ENCODE results near the gene COX7A2L. TPM values are rescaled to one million over a fixed set of nuclear protein-coding genes. Genes with fewer than 3 reads are reported as not detected.

COX7A2L gene
- polyA plus RNA-seq, 1 of the 3 experiments (the other 2 are of a cell fraction) = 77.6 TPM

DNA sequence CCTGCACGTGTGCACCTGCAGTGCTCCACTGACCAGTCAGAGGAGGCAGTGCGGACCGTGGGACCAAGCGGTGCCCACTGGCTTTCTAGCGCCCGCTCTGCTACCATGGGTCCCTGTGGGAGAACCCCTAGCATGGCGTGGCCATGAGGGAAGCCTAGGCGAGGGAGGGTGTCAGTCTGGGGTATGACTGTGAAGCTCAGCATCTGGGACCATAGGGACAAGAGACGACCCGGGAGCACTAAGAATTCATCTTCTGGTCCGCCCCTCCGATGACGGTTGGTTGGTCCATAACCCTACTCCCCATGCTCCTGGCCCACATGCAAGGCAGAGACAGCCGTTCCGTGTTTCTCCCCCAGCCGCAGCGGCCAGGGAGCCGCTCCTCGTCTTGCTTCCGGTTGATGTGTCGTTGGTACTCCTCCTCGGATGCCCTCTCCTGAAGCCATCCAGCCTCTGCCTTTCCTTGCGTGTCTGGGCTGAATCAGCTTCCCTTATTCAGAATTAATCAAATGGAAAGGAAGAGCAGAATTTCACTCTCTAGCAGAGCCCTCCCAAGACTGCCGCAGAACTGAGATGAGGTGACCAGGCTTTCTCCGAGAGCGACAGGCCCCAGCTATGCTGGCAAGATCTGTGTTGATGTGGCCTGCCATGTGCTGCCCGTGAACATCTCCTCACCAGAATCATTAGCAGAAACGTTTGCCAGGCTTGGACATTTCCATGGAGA is 23.0 kb downstream of the COX7A2L start:
- CTCF ChIA-PET = interaction anchor here (0.6 to 4.5 kb wide), 6 partner anchors 8 to 468 kb away, joined by 3 to 28 read pairs (median 3); no protein-coding TSS in a partner anchor
- Histone ChIP-seq H3K9me2 (no peaks in the 10 kb centered on the region), H3K4me3 (ENCODE audit: low read depth in 2 of 2, low read length in 1 of 2) (no peak overlapping the region), H2AFZ (ENCODE audit: low read depth) (no peak overlapping the region), H3K9me3 (no peaks in the 10 kb centered on the region), H3K4me2 (no peak overlapping the region), H3K36me3 (replicated peaks in 1 of 2; ENCODE audit: control insufficient read depth in 1 of 2, insufficient read depth in 2 of 2, low read length in 1 of 2) (peaks cover 36 to 40% of the 10 kb centered on the region in 2 experiments), H3F3A (replicated peaks; ENCODE audit: insufficient read depth) (no peaks in the 10 kb centered on the region), H3K79me2 (ENCODE audit: insufficient read depth) (peaks cover 41% of the 10 kb centered on the region), H3K27me3 (ENCODE audit: insufficient read depth) (no peaks in the 10 kb centered on the region), H3K4me1 (ENCODE audit: control insufficient read depth in 1 of 2, insufficient read depth in 2 of 2, low read depth in 1 of 2, low read length in 1 of 2) (peaks cover 16 to 17% of the 10 kb centered on the region in 2 experiments; a peak in 3 of 4 replicates), H3K9ac (no peak overlapping the region), H4K20me1 (ENCODE audit: insufficient read depth) (no peaks in the 10 kb centered on the region), H3K27ac (ENCODE audit: low read depth in 2 of 2, low read length in 1 of 2) (no peak overlapping the region; a peak in 1 of 4 replicates)
- TF ChIP-seq ZBTB33 (IDR thresholded peaks at IDR 0.05; ENCODE audit: borderline replicate concordance, low read depth) (no peak), ELF1 (IDR thresholded peaks at IDR 0.05) (no peak), TEAD4 (IDR thresholded peaks at IDR 0.05; ENCODE audit: borderline replicate concordance, insufficient read depth) (no peak), TAF1 (IDR thresholded peaks at IDR 0.05; ENCODE audit: borderline replicate concordance, low read depth, low read length) (no peak), FOXJ3 (CRISPR knock-in tag; IDR thresholded peaks at IDR 0.05) (no peak)
- WGBS (ENCODE audit: low lambda C conversion rate) = 97% methylated on average over 28 of the region's 28 CpGs
- POLR2A ChIA-PET = no interaction called here
- DNase-seq = no peak

DNA sequence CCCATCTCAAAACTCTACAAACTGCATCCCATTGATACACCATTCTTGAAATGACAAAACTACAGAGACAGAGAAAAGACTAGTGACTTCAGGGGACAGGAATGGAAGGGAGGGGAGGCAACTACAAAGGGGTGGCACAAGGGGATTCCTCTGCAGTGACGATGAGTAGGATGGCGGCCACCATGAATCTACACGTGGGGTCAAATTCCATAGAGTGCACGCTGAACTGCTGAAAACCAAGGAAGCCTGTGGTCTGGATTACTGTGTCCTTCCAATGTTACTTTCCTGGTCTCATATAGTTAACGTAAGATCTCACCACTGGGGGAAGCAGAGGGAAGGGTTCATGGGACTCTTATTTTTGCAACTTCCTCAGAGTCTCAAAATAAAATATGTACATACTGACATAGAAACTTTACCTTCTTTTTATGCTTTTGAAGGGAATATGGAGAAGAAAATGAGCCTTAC is 23.6 kb downstream of the COX7A2L start:
- H3K79me2 ChIP-seq (ENCODE audit: insufficient read depth) = peaks cover 39% of the 10 kb centered on the region
- no peak for DNase-seq
- no peak overlapping the region for H3K4me2 ChIP-seq
- no peak overlapping the region for H3K4me3 ChIP-seq (ENCODE audit: low read depth in 2 of 2, low read length in 1 of 2)
- H3K9ac ChIP-seq = no peak overlapping the region
- H3K4me1 ChIP-seq (ENCODE audit: control insufficient read depth in 1 of 2, insufficient read depth in 2 of 2, low read depth in 1 of 2, low read length in 1 of 2) = peaks cover 10 to 11% of the 10 kb centered on the region in 2 experiments; a peak in 3 of 4 replicates
- no peak overlapping the region for H3K27ac ChIP-seq (ENCODE audit: low read depth in 2 of 2, low read length in 1 of 2)
- POLR2A ChIA-PET = no interaction called here
- no peaks in the 10 kb centered on the region for H3F3A ChIP-seq (replicated peaks; ENCODE audit: insufficient read depth)
- no peaks in the 10 kb centered on the region for H3K9me2 ChIP-seq
- TF ChIP-seq FOXM1 (IDR thresholded peaks at IDR 0.05; ENCODE audit: low read depth) = no peak
- TF ChIP-seq, protein P1, sequence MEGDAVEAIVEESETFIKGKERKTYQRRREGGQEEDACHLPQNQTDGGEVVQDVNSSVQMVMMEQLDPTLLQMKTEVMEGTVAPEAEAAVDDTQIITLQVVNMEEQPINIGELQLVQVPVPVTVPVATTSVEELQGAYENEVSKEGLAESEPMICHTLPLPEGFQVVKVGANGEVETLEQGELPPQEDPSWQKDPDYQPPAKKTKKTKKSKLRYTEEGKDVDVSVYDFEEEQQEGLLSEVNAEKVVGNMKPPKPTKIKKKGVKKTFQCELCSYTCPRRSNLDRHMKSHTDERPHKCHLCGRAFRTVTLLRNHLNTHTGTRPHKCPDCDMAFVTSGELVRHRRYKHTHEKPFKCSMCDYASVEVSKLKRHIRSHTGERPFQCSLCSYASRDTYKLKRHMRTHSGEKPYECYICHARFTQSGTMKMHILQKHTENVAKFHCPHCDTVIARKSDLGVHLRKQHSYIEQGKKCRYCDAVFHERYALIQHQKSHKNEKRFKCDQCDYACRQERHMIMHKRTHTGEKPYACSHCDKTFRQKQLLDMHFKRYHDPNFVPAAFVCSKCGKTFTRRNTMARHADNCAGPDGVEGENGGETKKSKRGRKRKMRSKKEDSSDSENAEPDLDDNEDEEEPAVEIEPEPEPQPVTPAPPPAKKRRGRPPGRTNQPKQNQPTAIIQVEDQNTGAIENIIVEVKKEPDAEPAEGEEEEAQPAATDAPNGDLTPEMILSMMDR (IDR thresholded peaks at IDR 0.05) = peak; percentile 25; the same call in 1 of the 2 replicates
- H3K27me3 ChIP-seq (ENCODE audit: insufficient read depth) = no peaks in the 10 kb centered on the region
- WGBS (ENCODE audit: low lambda C conversion rate) = 98% methylated on average over 5 of the region's 5 CpGs
- H3K9me3 ChIP-seq = no peaks in the 10 kb centered on the region
- peaks cover 42 to 46% of the 10 kb centered on the region in 2 experiments for H3K36me3 ChIP-seq (replicated peaks in 1 of 2; ENCODE audit: control insufficient read depth in 1 of 2, insufficient read depth in 2 of 2, low read length in 1 of 2)
- H2AFZ ChIP-seq (ENCODE audit: low read depth) = no peak overlapping the region
- CTCF ChIA-PET = interaction anchor here (1.0 to 4.5 kb wide), 2 partner anchors 9 to 468 kb away, joined by 3 to 28 read pairs; no protein-coding TSS in a partner anchor
- H4K20me1 ChIP-seq (ENCODE audit: insufficient read depth) = no peaks in the 10 kb centered on the region
